ENCODE measurements around the gene ADGRA3. TPM values are rescaled to one million over a fixed set of nuclear protein-coding genes. Genes with fewer than 3 reads are reported as not detected.
"Not testable (repeated sequence)": the region's sequence is repeated elsewhere in the genome, so short reads cannot be mapped to it uniquely, and the experiment has no call there.

ADGRA3 gene
- total RNA-seq, 2 donors from 2014 or later = 5.1 to 13.9 TPM

GRCh38 chr4:22410645-22411247 lies 105.1 kb downstream of the ADGRA3 start:
- ATAC-seq (replicated peaks in 1 of 2) (no peak), DNase-seq (no peak)
- Mint-ChIP-seq H3K4me1 (ENCODE audit: low read depth) (no peaks in the 10 kb centered on the region), H3K4me3 (no peak overlapping the region), H3K9me3 (no peaks in the 10 kb centered on the region), H3K27ac (no peak overlapping the region), H3K36me3 (ENCODE audit: insufficient read depth in 2 of 2) (peaks cover 0 to 5% of the 10 kb centered on the region in 2 donors), H3K27me3 (ENCODE audit: low read depth) (no peaks in the 10 kb centered on the region)

- DNase-seq (no peak), ATAC-seq (replicated peaks in 1 of 2) (no peak)
- Mint-ChIP-seq H3K4me3 (no peak overlapping the region), H3K4me1 (ENCODE audit: low read depth) (no peaks in the 10 kb centered on the region), H3K27me3 (ENCODE audit: low read depth) (no peaks in the 10 kb centered on the region), H3K36me3 (ENCODE audit: insufficient read depth in 2 of 2) (peaks cover 3 to 10% of the 10 kb centered on the region in 2 donors), H3K27ac (no peak overlapping the region), H3K9me3 (peaks cover 0 to 2% of the 10 kb centered on the region in 2 donors)
Observed at GRCh38 chr4:22408474-22408873, 107.4 kb downstream of the ADGRA3 start.

GRCh38 chr4:22407361-22407760 lies 108.5 kb downstream of the ADGRA3 start:
- Mint-ChIP-seq H3K36me3 (ENCODE audit: insufficient read depth in 2 of 2) (peaks cover 3 to 7% of the 10 kb centered on the region in 2 donors), H3K4me1 (ENCODE audit: low read depth) (no peaks in the 10 kb centered on the region), H3K4me3 (no peak overlapping the region), H3K9me3 (peaks cover 0 to 2% of the 10 kb centered on the region in 2 donors), H3K27ac (no peak overlapping the region), H3K27me3 (ENCODE audit: low read depth) (no peaks in the 10 kb centered on the region)
- DNase-seq (no peak), ATAC-seq (replicated peaks in 1 of 2) (no peak)

- DNase-seq (no peak), ATAC-seq (replicated peaks in 1 of 2) (no peak)
- Mint-ChIP-seq H3K4me1 (ENCODE audit: low read depth) (peaks cover 5% of the 10 kb centered on the region), H3K36me3 (ENCODE audit: insufficient read depth in 2 of 2) (peaks cover 2 to 29% of the 10 kb centered on the region in 2 donors), H3K9me3 (peaks cover 3 to 5% of the 10 kb centered on the region in 2 donors), H3K27me3 (ENCODE audit: low read depth) (no peaks in the 10 kb centered on the region), H3K27ac (no peak overlapping the region), H3K4me3 (no peak overlapping the region)
Observed at GRCh38 chr4:22398671-22399070, 117.2 kb downstream of the ADGRA3 start.

- peaks cover 0 to 3% of the 10 kb centered on the region in 2 donors for H3K36me3 Mint-ChIP-seq (ENCODE audit: insufficient read depth in 2 of 2)
- H3K4me3 Mint-ChIP-seq = no peak overlapping the region
- ATAC-seq (replicated peaks in 1 of 2) (no peak), DNase-seq (no peak)
- no peaks in the 10 kb centered on the region for H3K27me3 Mint-ChIP-seq (ENCODE audit: low read depth)
- no peak overlapping the region for H3K27ac Mint-ChIP-seq
- peaks cover 5% of the 10 kb centered on the region for H3K4me1 Mint-ChIP-seq (ENCODE audit: low read depth)
- H3K9me3 Mint-ChIP-seq = no peaks in the 10 kb centered on the region
Observed at GRCh38 chr4:22391551-22391950, 124.3 kb downstream of the ADGRA3 start.

DNA sequence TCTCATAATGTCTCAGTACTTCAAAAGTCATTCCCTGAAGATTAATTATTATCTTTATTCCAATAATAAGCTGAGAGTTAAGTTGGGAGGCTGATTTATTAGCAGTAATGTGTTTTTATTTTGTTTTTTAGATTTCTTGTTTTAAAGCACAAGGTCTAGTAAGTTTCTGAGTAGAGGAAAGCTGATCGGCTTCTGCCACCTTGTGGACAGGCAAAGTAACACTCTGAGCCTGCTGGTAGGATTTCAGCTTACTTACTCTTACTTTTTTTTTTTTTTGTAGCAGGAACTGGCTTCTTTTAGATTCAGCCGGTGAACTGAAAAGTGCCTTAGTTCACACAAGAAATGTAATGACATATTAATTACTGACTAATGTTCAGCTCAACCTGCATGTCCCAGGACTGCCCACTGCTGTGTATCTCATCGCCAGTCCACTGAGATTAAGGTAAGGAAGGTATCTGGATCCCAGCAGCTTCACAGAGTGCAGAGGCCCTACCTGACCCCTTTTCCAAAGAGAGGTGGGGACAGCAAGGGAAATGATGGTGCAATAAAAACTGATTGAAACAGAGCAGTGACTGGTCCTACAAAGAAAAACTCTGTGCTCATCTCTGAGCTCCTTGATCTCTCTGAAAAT lies 126.5 kb downstream of the ADGRA3 start:
- ATAC-seq (replicated peaks in 1 of 2) (peak; percentile 48 to 56), DNase-seq (peak; percentile 34 to 50)

DNA sequence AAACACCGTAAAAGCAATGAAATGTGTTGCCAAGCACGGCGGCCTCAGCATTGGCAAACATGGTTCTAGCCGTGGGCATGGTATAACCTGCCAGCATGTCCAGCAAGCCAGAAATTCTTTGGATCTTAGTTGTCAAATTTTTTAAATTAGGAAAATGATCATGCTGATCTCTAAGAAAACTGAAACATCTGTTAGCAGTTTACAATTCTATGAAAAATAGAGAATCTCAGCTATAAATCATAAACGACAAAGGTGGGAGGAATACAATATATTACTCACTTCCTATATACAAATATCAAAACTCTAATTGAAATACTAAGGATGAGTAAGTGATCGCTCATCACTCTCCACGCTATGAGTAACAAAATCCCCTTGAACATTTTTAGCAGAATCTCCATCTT lies 130.3 kb downstream of the ADGRA3 start:
- Mint-ChIP-seq H3K27me3 (ENCODE audit: low read depth) (no peaks in the 10 kb centered on the region), H3K36me3 (ENCODE audit: insufficient read depth in 2 of 2) (peaks cover 0 to 3% of the 10 kb centered on the region in 2 donors), H3K9me3 (no peaks in the 10 kb centered on the region), H3K4me1 (ENCODE audit: low read depth) (peaks cover 20% of the 10 kb centered on the region), H3K4me3 (peak overlapping the region in 1 of 2 donors; percentile 15), H3K27ac (no peak overlapping the region)
- ATAC-seq (replicated peaks in 1 of 2) (peak; percentile 79 to 90), DNase-seq (no peak)

More for the DNA sequence above, 126.5 kb downstream of the ADGRA3 start:
- Mint-ChIP-seq H3K36me3 (ENCODE audit: insufficient read depth in 2 of 2) (peaks cover 0 to 3% of the 10 kb centered on the region in 2 donors), H3K9me3 (no peaks in the 10 kb centered on the region), H3K27me3 (ENCODE audit: low read depth) (no peaks in the 10 kb centered on the region), H3K4me3 (no peak overlapping the region), H3K4me1 (ENCODE audit: low read depth) (peaks cover 20% of the 10 kb centered on the region), H3K27ac (no peak overlapping the region)

- no peak for ATAC-seq (replicated peaks in 1 of 2)
- no peak overlapping the region for H3K4me3 Mint-ChIP-seq
Observed at GRCh38 chr4:22384154-22384553, 131.7 kb downstream of the ADGRA3 start.

DNA sequence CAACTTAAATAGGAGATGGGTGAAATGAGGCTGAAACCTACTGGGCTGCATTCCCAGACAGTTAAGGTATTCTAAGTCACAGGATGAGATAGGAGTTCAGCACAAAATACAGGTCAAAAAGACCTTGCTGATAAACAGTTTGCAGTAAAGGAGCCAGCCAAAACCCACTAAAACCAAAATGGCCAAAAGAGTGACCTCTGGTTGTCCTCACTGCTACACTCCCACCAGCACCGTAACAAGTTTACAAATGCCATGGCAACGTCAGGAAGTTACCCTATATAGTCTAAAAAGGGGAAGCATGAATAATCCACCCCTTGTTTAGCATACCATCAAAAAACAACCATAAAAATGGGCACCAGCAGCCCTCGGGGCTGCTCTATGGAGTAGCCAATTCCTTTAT lies 133.7 kb downstream of the ADGRA3 start:
- not testable (repeated sequence) for H3K36me3 Mint-ChIP-seq (ENCODE audit: insufficient read depth in 2 of 2); H3K27me3 Mint-ChIP-seq (ENCODE audit: low read depth); H3K4me3 Mint-ChIP-seq; H3K9me3 Mint-ChIP-seq; H3K27ac Mint-ChIP-seq; ATAC-seq (replicated peaks in 1 of 2); DNase-seq
- H3K4me1 Mint-ChIP-seq (ENCODE audit: low read depth) = peaks cover 20% of the 10 kb centered on the region

More at GRCh38 chr4:22384154-22384553, 131.7 kb downstream of the ADGRA3 start:
- no peak for DNase-seq
- no peak overlapping the region for H3K27ac Mint-ChIP-seq
- peaks cover 20% of the 10 kb centered on the region for H3K4me1 Mint-ChIP-seq (ENCODE audit: low read depth)
- peaks cover 2% of the 10 kb centered on the region for H3K27me3 Mint-ChIP-seq (ENCODE audit: low read depth)
- peaks cover under 1 to 2% of the 10 kb centered on the region in 2 donors for H3K9me3 Mint-ChIP-seq
- peaks cover 0 to 4% of the 10 kb centered on the region in 2 donors for H3K36me3 Mint-ChIP-seq (ENCODE audit: insufficient read depth in 2 of 2)

DNA sequence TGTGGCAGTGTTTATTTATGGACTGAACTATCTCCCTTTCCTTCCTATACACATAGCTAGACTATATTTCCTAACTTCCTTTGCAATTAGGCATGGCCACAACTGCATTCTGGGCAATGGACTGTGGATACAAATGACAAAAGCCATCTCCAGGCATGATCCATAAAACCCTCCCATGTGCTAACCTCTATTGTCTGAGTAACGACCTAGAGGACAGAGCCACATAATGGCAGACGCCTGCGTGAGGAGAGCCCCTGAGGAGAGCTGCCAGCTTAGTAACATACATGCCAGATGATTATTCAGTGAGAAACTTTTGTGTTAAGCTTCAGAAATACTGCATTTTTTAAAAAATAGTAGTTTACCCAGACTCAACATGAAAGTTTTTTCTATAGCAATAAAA lies 142.9 kb downstream of the ADGRA3 start:
- H3K9me3 Mint-ChIP-seq = peaks cover 2 to 5% of the 10 kb centered on the region in 2 donors
- ATAC-seq (replicated peaks in 1 of 2) (no peak), DNase-seq (no peak)
- no peak overlapping the region for H3K27ac Mint-ChIP-seq
- H3K4me3 Mint-ChIP-seq = no peak overlapping the region
- no peaks in the 10 kb centered on the region for H3K36me3 Mint-ChIP-seq (ENCODE audit: insufficient read depth in 2 of 2)
- H3K27me3 Mint-ChIP-seq (ENCODE audit: low read depth) = no peaks in the 10 kb centered on the region
- H3K4me1 Mint-ChIP-seq (ENCODE audit: low read depth) = no peaks in the 10 kb centered on the region

DNA sequence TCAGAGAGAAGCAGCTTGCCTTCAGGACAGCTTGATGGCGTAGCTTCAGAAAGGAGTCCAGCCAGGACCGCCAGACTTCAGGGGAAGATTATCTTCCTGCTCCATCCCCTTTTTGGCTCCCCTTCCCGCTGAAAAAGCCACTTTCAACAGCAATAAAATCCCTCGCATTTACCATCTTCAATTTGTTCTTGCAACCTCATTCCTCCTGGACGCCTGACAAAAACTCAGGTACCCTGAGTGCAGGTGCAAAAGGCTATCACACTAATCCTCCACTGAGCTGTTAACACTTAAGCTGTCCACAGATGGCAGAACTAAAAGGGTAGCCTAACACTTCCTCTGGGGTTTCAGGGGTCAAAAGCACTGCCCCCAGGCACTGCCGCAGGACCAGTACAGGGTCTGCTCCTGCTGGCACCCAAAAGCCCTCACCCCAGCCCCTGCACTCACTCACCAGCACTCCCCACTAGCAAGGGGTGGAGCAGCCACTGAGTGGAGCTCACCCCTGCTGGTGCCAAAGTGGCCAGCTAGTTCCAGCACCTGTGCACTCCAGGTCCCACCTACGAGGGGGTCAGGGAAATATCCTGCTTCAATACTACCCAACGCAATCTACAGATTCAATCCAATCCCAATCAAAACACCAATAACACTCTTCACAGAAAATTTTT lies 145.8 kb downstream of the ADGRA3 start:
- no peak for ATAC-seq (replicated peaks in 1 of 2)
- no peak for DNase-seq
- H3K4me1 Mint-ChIP-seq (ENCODE audit: low read depth) = no peaks in the 10 kb centered on the region
- peak overlapping the region; percentile 85 for H3K27ac Mint-ChIP-seq
- no peak overlapping the region for H3K4me3 Mint-ChIP-seq
- peaks cover 3 to 5% of the 10 kb centered on the region in 2 donors for H3K9me3 Mint-ChIP-seq
- no peaks in the 10 kb centered on the region for H3K36me3 Mint-ChIP-seq (ENCODE audit: insufficient read depth in 2 of 2)
- no peaks in the 10 kb centered on the region for H3K27me3 Mint-ChIP-seq (ENCODE audit: low read depth)

DNA sequence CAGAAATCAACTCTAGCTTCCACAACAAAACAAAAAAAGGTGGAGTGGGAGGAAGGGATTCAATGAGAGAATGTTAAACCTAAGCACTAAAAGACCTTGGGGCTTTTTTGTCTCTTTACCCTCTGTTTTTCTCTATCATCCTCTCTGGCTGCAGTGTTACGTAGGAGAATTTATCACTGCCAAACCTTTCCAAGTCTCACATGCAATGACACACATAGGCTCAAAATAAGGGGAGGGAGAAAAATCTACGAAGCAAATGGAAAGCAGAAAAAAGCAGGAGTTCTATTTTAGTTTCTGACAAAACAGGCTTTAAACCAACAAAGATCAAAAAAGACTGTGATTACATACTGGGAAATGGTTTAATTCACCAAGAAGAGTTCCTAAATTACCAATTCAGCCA lies 152.1 kb downstream of the ADGRA3 start:
- peaks cover 3 to 5% of the 10 kb centered on the region in 2 donors for H3K9me3 Mint-ChIP-seq
- no peak overlapping the region for H3K27ac Mint-ChIP-seq
- H3K4me3 Mint-ChIP-seq = no peak overlapping the region
- no peak for ATAC-seq (replicated peaks in 1 of 2)
- DNase-seq = no peak
- H3K4me1 Mint-ChIP-seq (ENCODE audit: low read depth) = no peaks in the 10 kb centered on the region
- H3K36me3 Mint-ChIP-seq (ENCODE audit: insufficient read depth in 2 of 2) = peaks cover 0 to 3% of the 10 kb centered on the region in 2 donors
- H3K27me3 Mint-ChIP-seq (ENCODE audit: low read depth) = no peaks in the 10 kb centered on the region

GRCh38 chr4:22363036-22363435 lies 152.8 kb downstream of the ADGRA3 start:
- DNase-seq (no peak), ATAC-seq (replicated peaks in 1 of 2) (no peak)
- H3K4me3 Mint-ChIP-seq = no peak overlapping the region
- no peaks in the 10 kb centered on the region for H3K27me3 Mint-ChIP-seq (ENCODE audit: low read depth)
- peaks cover 5 to 6% of the 10 kb centered on the region in 2 donors for H3K9me3 Mint-ChIP-seq
- H3K36me3 Mint-ChIP-seq (ENCODE audit: insufficient read depth in 2 of 2) = peaks cover 0 to 4% of the 10 kb centered on the region in 2 donors
- H3K27ac Mint-ChIP-seq = no peak overlapping the region
- no peaks in the 10 kb centered on the region for H3K4me1 Mint-ChIP-seq (ENCODE audit: low read depth)
